Breast epithelium (tissue), 3 donors: Measurements from ENCODE around the gene LRRK1.

Experiments
- POLR2A ChIP-seq: fragments of 450-650 bp; IDR thresholded peaks from one replicate; pipeline ENCODE4 v1.6.1; 2016; ENCODE audit warnings: antibody characterized with exemption, mild to moderate bottlenecking, moderate library complexity
- POLR2AphosphoS5 ChIP-seq, 3 donors: sonication (generic); formaldehyde crosslinking; IDR thresholded peaks; one replicate each; pipeline ENCODE4 v1.6.1; 2017; ENCODE audit warnings: antibody characterized with exemption in 3 of 3
- TF ChIP-seq, protein P1 (sequence below), 3 donors: fragments of 450-650 bp; IDR thresholded peaks; one replicate each; pipeline ENCODE4 v1.5.1; 2016 to 2017; ENCODE audit warnings: antibody characterized with exemption in 3 of 3, mild to moderate bottlenecking in 3 of 3, moderate library complexity in 3 of 3

DNA sequence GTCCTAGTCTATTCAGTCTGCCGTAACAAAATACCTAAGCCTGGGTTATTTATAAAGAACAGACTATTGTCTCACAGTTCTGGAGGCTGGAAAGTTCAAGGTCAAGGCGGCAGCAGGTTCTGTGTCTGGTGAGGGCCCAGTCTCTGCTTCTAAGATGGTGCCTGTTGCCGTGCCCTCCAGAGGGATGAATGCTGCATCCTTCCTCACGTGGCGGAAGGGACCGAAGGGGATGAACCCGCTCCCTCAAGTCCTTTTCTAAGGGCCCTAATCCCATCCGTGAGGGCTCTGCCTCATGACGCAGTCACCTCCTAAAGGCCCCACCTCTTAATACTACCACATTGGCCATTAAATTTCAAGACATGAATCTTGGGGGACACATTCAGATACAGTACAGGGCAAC is 199.0 kb downstream of the LRRK1 start:
- TF ChIP-seq, protein P1, sequence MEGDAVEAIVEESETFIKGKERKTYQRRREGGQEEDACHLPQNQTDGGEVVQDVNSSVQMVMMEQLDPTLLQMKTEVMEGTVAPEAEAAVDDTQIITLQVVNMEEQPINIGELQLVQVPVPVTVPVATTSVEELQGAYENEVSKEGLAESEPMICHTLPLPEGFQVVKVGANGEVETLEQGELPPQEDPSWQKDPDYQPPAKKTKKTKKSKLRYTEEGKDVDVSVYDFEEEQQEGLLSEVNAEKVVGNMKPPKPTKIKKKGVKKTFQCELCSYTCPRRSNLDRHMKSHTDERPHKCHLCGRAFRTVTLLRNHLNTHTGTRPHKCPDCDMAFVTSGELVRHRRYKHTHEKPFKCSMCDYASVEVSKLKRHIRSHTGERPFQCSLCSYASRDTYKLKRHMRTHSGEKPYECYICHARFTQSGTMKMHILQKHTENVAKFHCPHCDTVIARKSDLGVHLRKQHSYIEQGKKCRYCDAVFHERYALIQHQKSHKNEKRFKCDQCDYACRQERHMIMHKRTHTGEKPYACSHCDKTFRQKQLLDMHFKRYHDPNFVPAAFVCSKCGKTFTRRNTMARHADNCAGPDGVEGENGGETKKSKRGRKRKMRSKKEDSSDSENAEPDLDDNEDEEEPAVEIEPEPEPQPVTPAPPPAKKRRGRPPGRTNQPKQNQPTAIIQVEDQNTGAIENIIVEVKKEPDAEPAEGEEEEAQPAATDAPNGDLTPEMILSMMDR (IDR thresholded peaks at IDR 0.05): no peak
- TF ChIP-seq POLR2AphosphoS5 (IDR thresholded peaks at IDR 0.05) (no peak), POLR2A (no peak)
